HFF-Myc (cell line): ENCODE results near the gene ASCC2.
"Not testable (repeated sequence)": the region's sequence is repeated elsewhere in the genome, so short reads cannot be mapped to it uniquely, and the experiment has no call there.

ENCODE experiments used
- DNase-seq: peaks from one replicate; pipeline ENCODE4 v3.0.0-alpha.2; 2011; ENCODE audit warnings: low read depth; ENCODE audit errors: extremely low read depth
- H3K4me3 ChIP-seq: replicated peaks from 2 replicates; pipeline ENCODE4 v1.5.1; 2011; ENCODE audit warnings: low read depth, mild to moderate bottlenecking, control low read depth, low read length
- CTCF ChIP-seq: IDR thresholded peaks from 2 replicates; pipeline ENCODE4 v1.5.1; 2012; ENCODE audit warnings: mild to moderate bottlenecking, low read depth, low read length, control low read depth; ENCODE audit errors: missing control alignments

Gene ASCC2

GRCh38 chr22:29839039-29839438, 965 bp upstream of the ASCC2 start:
- no peak overlapping the region for H3K4me3 ChIP-seq
- no peak for DNase-seq
- no peak for TF ChIP-seq CTCF

GRCh38 chr22:29838599-29838956, 504 bp upstream of the ASCC2 start:
- no peak for DNase-seq
- no peak for TF ChIP-seq CTCF
- peak overlapping the region; percentile 73 for H3K4me3 ChIP-seq

DNA sequence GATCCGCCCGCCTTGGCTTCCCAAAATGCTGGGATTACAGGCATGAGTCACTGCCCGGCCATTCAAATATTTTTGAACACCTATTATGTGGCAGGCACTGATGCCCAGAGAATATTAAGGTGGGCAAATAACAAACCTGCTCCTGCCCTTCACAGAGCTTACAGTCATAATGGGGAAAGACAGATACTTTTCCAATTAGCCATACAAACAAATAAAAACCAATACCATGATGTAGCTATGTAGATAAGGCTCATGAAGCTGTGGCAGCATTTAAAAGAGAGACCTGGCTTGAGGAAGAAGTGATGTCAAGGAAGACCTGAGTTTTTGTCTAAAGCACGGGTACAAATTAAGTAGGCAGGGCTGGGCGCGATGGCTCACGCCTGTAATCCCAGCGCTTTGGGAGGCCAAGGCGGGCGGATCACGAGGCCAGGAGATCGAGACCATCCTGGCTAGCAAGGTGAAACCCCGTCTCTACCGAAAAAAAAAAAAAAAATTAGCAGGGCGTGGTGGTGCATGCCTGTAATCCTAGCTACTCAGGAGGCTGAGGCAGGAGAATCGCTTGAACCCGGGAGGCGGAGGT, 1.2 kb downstream of the ASCC2 start:
- H3K4me3 ChIP-seq: peak overlapping the region; percentile 73
- not testable (repeated sequence) for DNase-seq

DNA sequence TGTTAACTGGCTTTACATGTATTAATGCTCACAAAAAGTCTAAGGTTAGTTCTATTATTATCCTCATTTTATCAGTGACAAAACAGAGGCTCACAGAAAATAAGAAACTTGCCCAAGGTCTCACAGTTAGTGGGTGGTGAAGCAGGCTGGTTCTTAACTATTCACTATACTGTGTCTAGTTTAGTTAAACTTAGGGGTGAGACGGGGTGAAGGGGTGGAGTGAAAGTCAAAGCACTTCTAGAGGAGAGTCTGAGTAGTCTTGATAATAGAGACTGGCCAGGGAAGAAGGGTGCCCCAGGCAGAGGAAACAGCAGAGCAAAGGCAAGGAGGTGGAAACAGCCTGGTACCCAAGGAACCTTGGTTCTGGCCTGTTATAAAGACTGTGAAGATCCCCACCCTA, 4.0 kb downstream of the ASCC2 start:
- TF ChIP-seq CTCF: no peak
- no peak for DNase-seq
- H3K4me3 ChIP-seq: no peak overlapping the region

GRCh38 chr22:29833392-29833965, 4.6 kb downstream of the ASCC2 start:
- no peak overlapping the region for H3K4me3 ChIP-seq
- no peak for TF ChIP-seq CTCF
- no peak for DNase-seq

DNA sequence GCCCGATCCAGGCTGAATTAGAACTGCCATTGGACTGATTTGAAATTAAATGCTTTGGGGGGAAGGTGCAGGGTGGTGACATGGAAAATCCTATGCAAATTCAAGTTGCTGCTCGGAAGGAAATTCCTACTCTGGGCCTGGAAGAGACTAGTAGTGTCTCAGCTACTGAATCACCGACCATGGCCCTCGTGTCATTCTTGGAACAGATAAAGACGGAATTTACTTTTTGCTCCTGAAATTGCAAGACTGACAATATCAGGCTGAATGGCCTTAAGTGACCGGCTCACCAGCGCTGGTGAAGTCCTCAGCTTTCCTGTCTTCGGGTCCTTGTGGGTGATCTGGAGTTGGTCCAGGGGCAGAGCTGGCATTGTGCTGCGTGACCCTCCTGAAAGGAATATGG, 6.1 kb downstream of the ASCC2 start:
- no peak for DNase-seq

More for the DNA sequence above, 6.1 kb downstream of the ASCC2 start:
- no peak for TF ChIP-seq CTCF
- H3K4me3 ChIP-seq: no peak overlapping the region
